Muscle of leg (tissue), 11 donors: ENCODE measurements around the gene SYNPO2L. TPM values are rescaled to one million over a fixed set of nuclear protein-coding genes. Genes with fewer than 3 reads are reported as not detected.
"Not testable (repeated sequence)": the region's sequence is repeated elsewhere in the genome, so short reads cannot be mapped to it uniquely, and the experiment has no call there.

ENCODE experiments used
- DNase-seq: peaks from one replicate; pipeline ENCODE4 v3.0.0; 2013
- H3K27ac ChIP-seq: one replicate; pipeline ENCODE4 v1.5.1; 2013; ENCODE audit warnings: mild to moderate bottlenecking, low read length, control low read depth
- H3K27me3 ChIP-seq: one replicate; pipeline ENCODE4 v1.6.1; 2013; ENCODE audit warnings: low read length; ENCODE audit not compliant: control insufficient read depth, insufficient read depth
- H3K36me3 ChIP-seq: one replicate; pipeline ENCODE4 v1.6.1; 2013; ENCODE audit warnings: low read length; ENCODE audit not compliant: control insufficient read depth, insufficient read depth
- H3K4me1 ChIP-seq: one replicate; pipeline ENCODE4 v1.6.1; 2013; ENCODE audit warnings: low read length; ENCODE audit not compliant: control insufficient read depth, insufficient read depth
- H3K4me3 ChIP-seq: one replicate; pipeline ENCODE4 v1.5.1; 2013; ENCODE audit warnings: low read length, control low read depth
- H3K9me3 ChIP-seq: replicated peaks from 2 replicates; pipeline ENCODE4 v1.6.1; 2013; ENCODE audit warnings: low read depth, low read length; ENCODE audit not compliant: control insufficient read depth
- WGBS: methylation state at CpG from one replicate; pipeline ENCODE4 v1.1.5; 2013; ENCODE audit warnings: missing lambda C conversion rate; ENCODE audit not compliant: insufficient coverage; 5-methylcytosine and 5-hydroxymethylcytosine counted together
- polyA plus RNA-seq, 8 donors: library from polyadenylated mRNA; unstranded; fragments of 120-200 nt; gene quantifications; one replicate each; pipeline versions ENCODE4 v1.2.1 to v1.2.3, GENCODE V29; 2013; ENCODE audit warnings: inconsistent platforms in 1 of 8, low replicate concordance in 1 of 8; ENCODE audit not compliant: insufficient read length in 8 of 8, insufficient read depth in 1 of 8
- total RNA-seq: library from RNA; stranded (reverse); fragments of 120-200 nt; gene quantifications from one replicate; pipeline ENCODE4 v1.2.4, GENCODE V29; 2013

SYNPO2L gene
- total and polyA plus RNA-seq, 9 donors = 35.6 to 224 (median 176) TPM

DNA sequence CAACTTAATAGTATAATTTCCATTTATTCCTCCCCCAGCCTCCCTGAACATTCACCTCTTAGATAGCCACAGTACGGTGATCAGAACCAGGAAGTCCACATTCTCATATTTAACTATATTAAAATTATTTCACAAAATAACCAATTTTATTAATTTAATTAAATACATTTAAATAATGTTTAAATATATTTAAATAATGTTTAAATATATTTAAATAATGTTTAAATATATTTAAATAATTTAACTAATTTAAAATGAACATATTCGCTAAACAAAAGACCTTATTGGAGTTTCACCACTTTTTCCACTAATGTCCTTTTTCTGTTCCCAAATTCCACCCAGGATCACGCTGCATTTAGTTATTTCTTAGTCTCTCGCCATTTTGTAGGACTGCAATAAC lies 12.5 kb upstream of the SYNPO2L start:
- no CpG with 5 or more reads among the region's 4 CpGs for WGBS
- H3K36me3 ChIP-seq, H3K27ac ChIP-seq, H3K9me3 ChIP-seq, H3K4me3 ChIP-seq, DNase-seq, H3K4me1 ChIP-seq, H3K27me3 ChIP-seq: not testable (repeated sequence)

DNA sequence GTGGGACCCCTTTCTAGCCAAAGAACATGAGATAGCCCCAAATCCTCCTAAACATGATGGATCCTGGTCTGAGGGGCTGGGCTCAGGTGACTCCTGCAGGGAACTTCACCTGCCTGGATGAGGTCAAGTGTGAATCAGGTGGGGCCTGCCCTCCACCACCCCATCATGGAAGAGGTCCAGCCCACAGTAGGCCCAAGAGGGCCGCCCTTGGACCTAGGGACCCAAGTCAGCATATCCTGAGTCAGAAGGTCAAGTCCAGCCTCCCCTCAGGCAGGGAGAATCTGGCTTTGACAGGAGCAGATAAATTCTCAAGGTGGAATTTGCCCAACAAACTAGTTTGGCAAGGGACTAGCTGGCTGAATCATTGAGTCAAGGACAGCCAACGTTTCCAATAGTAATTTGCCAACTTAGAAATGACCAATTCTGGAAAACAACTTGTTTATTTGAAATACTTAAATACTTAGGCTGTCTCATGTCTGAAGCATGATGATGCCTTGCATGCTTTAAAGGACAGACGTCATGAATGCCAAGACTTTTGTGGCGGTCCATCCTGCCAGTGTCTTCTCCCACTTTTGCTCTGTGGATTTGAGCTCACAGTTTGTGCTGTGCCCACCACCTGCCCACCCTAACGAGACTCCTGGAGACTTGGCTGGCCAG lies 10.5 kb upstream of the SYNPO2L start:
- not testable (repeated sequence) for H3K4me3 ChIP-seq, H3K27me3 ChIP-seq, H3K9me3 ChIP-seq, DNase-seq, H3K36me3 ChIP-seq, H3K4me1 ChIP-seq, H3K27ac ChIP-seq
- WGBS = no CpG with 5 or more reads among the region's 5 CpGs

DNA sequence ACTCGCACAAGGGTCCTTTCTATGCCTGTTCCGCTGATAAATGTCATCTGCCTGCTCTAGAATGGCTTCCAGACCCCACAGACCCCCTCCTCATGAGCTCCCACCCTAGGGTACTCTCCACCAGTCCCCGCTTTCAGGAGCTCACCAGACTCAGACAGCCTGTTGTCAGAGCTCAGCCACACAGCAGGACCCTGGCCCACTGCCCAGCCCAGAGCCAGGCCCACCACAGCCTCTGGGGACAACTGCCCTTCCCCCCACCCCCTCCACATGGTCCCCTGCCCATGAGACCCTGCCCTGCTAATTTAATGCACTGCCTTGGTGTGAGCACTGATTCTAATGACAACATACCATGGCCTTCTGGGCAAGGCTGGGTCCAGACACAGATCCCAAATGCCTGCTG lies 9.8 kb upstream of the SYNPO2L start:
- not testable (repeated sequence) for H3K27ac ChIP-seq, DNase-seq, H3K9me3 ChIP-seq, H3K4me3 ChIP-seq, H3K36me3 ChIP-seq, H3K27me3 ChIP-seq, H3K4me1 ChIP-seq
- 59% methylated on average over 2 of the region's 3 CpGs for WGBS

DNA sequence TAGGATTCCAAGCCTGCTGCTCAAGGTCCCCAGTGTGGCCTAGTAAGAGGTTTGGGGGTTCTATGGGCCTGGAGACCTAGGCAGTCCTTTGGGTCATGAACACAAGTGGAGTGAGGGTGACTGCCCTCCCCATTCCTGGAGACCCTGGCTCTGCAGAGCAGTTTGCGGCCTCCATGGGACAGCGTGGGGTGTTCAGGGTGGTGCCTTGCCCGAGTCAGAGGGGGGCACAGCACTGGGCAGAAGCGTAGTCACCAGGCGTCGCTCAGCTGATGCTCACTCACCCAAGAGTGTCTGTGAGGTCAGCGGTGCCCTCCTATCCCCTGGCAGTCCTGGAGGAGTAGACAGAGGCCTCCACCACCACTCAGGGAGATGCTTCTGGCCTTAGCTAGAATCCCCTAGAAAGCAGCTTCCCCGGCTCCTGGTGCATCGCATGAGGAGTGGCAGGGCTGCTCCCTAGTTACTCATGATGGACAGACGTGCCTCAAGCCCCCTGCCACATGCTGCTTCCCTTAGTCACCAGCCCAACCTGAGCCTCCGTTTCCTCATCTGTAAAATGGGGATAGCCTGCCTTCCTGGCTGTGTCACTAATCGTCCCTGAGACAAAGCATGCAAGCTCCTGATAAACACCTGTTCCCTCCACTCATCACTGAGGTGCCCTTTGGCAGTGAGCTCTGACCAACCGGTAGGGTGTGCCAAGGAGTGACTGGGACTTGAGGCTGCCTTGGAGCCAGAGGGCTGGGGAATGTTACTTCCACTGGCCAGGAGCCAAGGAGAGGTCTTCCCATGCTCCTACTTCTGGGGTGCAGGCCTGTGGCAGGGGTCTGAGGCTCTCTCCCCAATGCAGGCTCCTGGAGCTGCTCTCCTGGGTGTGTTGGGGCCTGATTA lies 8.6 kb upstream of the SYNPO2L start:
- H3K4me3 ChIP-seq, H3K4me1 ChIP-seq, H3K27ac ChIP-seq, H3K9me3 ChIP-seq, H3K27me3 ChIP-seq, H3K36me3 ChIP-seq: not testable (repeated sequence)
- WGBS = 76% methylated on average over 3 of the region's 13 CpGs
- DNase-seq = peak; percentile 37

DNA sequence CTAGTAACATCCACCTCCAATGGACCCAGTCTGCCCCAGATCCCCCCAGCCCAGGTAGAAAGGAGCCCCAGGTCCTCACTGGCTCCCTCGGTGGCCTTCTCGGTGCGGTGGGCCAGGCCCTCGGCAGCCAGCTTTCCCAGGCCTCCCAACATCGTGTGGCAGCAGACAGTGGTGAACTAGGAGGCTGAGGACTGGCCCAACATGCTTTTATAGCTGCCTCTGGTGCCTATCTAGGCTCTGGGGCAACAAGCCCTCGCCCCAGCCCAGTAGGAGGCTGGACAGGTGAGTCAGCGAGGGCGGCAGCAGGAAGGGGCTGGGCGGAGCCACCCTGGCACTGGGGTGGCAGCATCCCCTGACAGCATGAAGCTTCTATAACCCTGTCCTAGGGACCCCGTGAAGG lies 7.8 kb upstream of the SYNPO2L start:
- 78% methylated on average over 6 of the region's 10 CpGs for WGBS
- not testable (repeated sequence) for H3K9me3 ChIP-seq, H3K4me1 ChIP-seq, H3K27ac ChIP-seq, DNase-seq, H3K27me3 ChIP-seq, H3K4me3 ChIP-seq, H3K36me3 ChIP-seq

DNA sequence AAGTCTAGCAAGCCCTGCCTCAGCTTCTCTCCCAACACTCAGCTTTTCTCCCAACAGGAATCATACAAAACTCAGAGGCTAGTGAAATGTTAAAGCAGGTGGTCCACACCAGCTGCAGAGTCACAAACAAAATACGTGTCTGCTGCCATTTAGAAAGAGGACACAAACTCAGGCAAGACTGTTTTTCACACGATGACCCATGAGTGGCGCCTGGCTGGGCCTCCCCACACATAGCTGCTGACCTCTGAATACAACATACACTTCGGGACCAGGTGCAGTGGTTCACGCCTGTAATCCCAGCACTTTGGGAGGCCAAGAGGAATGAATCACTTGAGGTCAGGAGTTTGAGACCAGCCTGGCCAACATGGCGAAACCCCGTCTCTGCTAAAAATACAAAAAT lies 6.9 kb upstream of the SYNPO2L start:
- not testable (repeated sequence) for H3K36me3 ChIP-seq, H3K4me3 ChIP-seq, DNase-seq, H3K4me1 ChIP-seq, H3K9me3 ChIP-seq, H3K27me3 ChIP-seq
- H3K27ac ChIP-seq = peak overlapping the region; percentile 29
- 31% methylated on average over 4 of the region's 7 CpGs for WGBS

DNA sequence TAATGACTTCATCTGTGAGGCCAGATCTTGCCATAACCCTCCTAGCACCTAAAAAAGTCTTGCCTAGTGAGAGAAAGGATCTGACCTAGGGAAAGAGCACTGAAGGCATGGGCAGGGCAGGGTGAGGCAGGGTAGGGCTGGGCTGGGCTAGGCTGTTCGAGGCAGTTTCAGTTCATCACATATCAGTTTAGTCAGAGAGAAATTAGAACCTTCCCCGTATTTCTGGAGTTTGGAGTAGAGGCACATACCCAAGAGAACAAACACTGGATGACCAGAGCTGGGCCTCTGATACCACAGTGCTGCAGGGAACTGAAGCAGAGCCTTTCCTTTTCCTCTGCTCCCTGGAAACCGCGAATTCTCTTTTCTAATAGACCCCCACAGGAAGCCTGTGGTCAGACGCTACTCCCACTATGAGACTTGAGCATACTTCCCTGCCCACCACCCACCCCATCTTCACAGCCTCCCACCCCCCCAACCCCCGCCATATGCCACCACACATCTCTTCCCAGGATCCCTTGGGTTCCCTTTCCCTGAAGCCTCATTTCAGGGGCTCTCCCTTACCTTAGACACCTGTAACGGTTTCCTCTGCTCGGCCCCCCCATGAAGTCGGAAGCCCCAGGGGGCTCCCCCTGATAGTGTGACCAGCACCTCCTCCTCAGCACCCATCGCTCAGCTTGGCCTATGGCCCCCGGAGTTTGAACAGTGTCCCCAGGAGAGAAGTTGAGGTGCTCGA lies 406 bp downstream of the SYNPO2L start:
- Histone ChIP-seq H3K36me3 (peaks cover 21% of the 10 kb centered on the region), H3K27me3 (no peaks in the 10 kb centered on the region), H3K9me3 (no peaks in the 10 kb centered on the region), H3K4me1 (peaks cover 31% of the 10 kb centered on the region), H3K27ac (peak overlapping the region; percentile 87), H3K4me3 (peak overlapping the region; percentile 50)
- 69% methylated on average over 9 of the region's 12 CpGs for WGBS
- DNase-seq = no peak

DNA sequence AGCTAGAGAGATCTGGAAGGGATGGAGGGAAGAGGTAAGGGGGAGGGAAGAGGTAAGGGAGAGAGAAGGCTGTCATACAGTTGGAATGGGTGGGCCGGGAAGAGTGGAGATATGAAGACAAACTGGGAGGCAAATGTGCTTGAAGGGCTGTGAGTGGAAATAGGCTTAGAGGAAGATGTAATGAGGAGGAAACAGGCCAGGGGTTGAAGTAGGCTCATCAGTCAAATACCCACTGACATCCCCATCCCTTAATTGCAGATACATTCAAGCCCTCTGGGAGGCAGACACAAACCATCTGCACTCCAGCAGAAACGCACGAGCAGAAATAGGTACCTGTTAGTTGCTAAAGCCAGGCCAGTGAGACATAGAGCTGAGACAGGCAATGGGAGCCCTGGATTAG lies 2.1 kb downstream of the SYNPO2L start:
- peak; percentile 43 for DNase-seq
- Histone ChIP-seq H3K9me3 (no peaks in the 10 kb centered on the region), H3K27me3 (no peaks in the 10 kb centered on the region), H3K36me3 (peaks cover 35% of the 10 kb centered on the region), H3K27ac (peak overlapping the region; percentile 87), H3K4me3 (peak overlapping the region; percentile 50), H3K4me1 (peaks cover 34% of the 10 kb centered on the region)
- WGBS = 39% methylated on average over 3 of the region's 3 CpGs

DNA sequence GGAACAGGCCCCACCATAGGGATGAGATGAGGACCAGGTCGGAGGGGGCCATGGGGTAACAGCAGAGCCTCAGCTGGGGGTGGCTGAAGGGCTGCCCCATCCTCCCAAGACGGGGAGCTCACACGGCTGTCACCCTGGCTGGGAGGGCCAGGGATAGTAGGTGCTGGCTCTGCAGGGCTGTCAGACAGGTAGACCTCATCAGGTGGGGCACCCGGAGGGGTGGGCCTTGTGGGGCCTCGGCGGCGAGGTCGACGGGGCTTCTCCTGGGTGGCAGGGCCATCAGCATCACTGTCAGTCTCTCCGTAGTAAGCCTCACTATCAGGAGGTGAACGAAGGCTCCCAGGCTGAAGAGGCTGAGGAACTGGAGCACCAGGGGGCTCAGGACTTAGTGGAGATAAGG lies 2.6 kb downstream of the SYNPO2L start:
- DNase-seq = no peak
- H3K36me3 ChIP-seq = peaks cover 38% of the 10 kb centered on the region
- no peaks in the 10 kb centered on the region for H3K27me3 ChIP-seq
- H3K4me3 ChIP-seq = no peak overlapping the region
- WGBS = 87% methylated on average over 11 of the region's 11 CpGs
- H3K9me3 ChIP-seq = no peaks in the 10 kb centered on the region
- H3K4me1 ChIP-seq = peaks cover 39% of the 10 kb centered on the region
- H3K27ac ChIP-seq = no peak overlapping the region
